Measurements from ENCODE around the gene PPIP5K1.

The PPIP5K1 gene

DNA sequence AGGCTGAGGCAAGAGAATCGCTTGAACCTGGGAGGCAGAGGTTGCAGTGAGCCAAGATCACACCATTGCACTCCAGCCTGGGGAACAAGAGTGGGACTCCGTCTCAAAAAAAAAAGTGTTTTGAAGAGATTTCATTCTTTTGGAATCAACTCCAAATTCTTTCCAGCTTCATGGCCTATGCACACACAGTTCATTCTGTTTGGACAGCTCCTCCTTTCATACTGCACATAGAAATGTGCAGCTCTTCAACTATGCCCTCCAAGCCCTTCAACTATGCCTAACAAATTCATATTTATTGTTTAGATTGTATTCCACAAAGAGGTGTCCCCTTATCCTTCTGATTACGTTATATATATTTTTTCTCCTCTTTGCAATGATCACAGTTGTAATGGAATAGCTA is 101.2 kb downstream of the PPIP5K1 start:
- DNase-seq (ENCODE audit: low read depth): no peak

GRCh38 chr15:43487271-43487895 is 102.6 kb downstream of the PPIP5K1 start:
- DNase-seq (ENCODE audit: low read depth): no peak

DNA sequence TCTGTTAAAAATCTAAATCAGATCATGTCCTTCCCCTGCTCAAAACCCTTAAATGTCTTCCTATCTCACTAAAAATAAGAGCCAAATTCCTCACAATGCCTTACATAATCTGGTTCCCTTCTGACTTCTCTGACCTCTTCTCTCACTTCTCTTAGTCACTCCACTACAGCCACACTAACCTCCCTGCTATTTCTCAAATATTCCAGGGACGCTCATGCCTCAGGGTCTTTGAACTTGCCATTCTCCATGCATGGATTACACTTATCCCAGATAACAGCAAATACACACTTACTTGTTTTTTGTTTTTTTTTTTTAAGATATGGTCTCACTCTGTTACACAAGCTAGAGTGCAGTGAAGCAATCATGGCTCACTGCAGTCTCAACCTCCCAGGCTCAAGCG is 105.6 kb downstream of the PPIP5K1 start:
- no peak for DNase-seq (ENCODE audit: low read depth)

Measured in stimulated activated CD8-positive, alpha-beta memory T cell treated with anti-CD3 and anti-CD28 coated beads, Interleukin-7, amount 100 ng/mL, for 24 hours (primary cell).